ENCODE data around the gene CACNA1B. TPM values are rescaled to one million over a fixed set of nuclear protein-coding genes. Genes with fewer than 3 reads are reported as not detected.

CACNA1B gene
- total and polyA plus RNA-seq, 9 of the 15 experiments (the other 6 are each of a cell fraction or from before 2014, with no cell fraction given): 0.01 to 0.04 TPM; not detected in 7

- TF ChIP-seq THAP12 (CRISPR knock-in tag; IDR thresholded peaks at IDR 0.05): no peak
- TF ChIP-seq ESRRB (CRISPR knock-in tag; IDR thresholded peaks at IDR 0.05; ENCODE audit: borderline replicate concordance): no peak
- TF ChIP-seq BDP1 (IDR thresholded peaks at IDR 0.05; ENCODE audit: insufficient read depth, insufficient read length): no peak
Observed at GRCh38 chr9:138014563-138014945, 137.0 kb downstream of the CACNA1B start (continued).

GRCh38 chr9:138015021-138015829 is 137.6 kb downstream of the CACNA1B start:
- POLR2A ChIA-PET: no interaction called here
- no peak for TF ChIP-seq ZZZ3 (IDR thresholded peaks at IDR 0.05)
- TF ChIP-seq PML (IDR thresholded peaks at IDR 0.05; ENCODE audit: low read length): no peak
- TF ChIP-seq RFX1 (IDR thresholded peaks at IDR 0.05): no peak
- no peak for TF ChIP-seq ZNF696 (CRISPR knock-in tag; conservative IDR thresholded peaks at IDR 0.05)
- TF ChIP-seq MTA3 (IDR thresholded peaks at IDR 0.05; ENCODE audit: borderline replicate concordance): no peak
- no peak for TF ChIP-seq HMG20A (CRISPR knock-in tag; conservative IDR thresholded peaks at IDR 0.05)
- no peak for TF ChIP-seq IFI16 (CRISPR knock-in tag; IDR thresholded peaks at IDR 0.05)
- no peak for ATAC-seq
- no TSS peak for BruUV-seq (replicated peaks)
- in situ Hi-C loops (cut with MboI) (no loop called here), intact Hi-C loops (cut with micrococcal nuclease) (no loop called here)
- H4K20me1 ChIP-seq (replicated peaks; ENCODE audit: control insufficient read depth, insufficient read depth, low read length): peaks cover 3% of the 10 kb centered on the region
- peaks cover 0 to 58% of the 10 kb centered on the region in 2 experiments; a peak in 3 of 5 replicates for H3K27me3 ChIP-seq (ENCODE audit: control insufficient read depth in 2 of 2, insufficient read depth in 2 of 2, low read length in 2 of 2)
- no peaks in the 10 kb centered on the region for H3K79me2 ChIP-seq (ENCODE audit: control insufficient read depth, insufficient read depth, low read length)
- CTCF ChIA-PET (ENCODE audit: low intra/inter-chr PET ratio): no interaction called here
- no peaks in the 10 kb centered on the region for H3K9me1 ChIP-seq (ENCODE audit: control insufficient read depth, insufficient read depth, low read length)
- H3K9me3 ChIP-seq (replicated peaks; ENCODE audit: control insufficient read depth, insufficient read depth, low read depth, low read length): no peaks in the 10 kb centered on the region
- no peak overlapping the region for H3K4me3 ChIP-seq
- no peaks in the 10 kb centered on the region for H3K36me3 ChIP-seq (ENCODE audit: control insufficient read depth, insufficient read depth, low read length)
- no peak overlapping the region for H3K27ac ChIP-seq (ENCODE audit: extremely low read depth, low read depth, low read length)
- H3K4me1 ChIP-seq (replicated peaks in 1 of 2; ENCODE audit: control insufficient read depth in 2 of 2, insufficient read depth in 2 of 2, low read length in 2 of 2): no peaks in the 10 kb centered on the region; a peak in 1 of 5 replicates
- no peak overlapping the region for H3K4me2 ChIP-seq (ENCODE audit: insufficient read depth, low read length)
- H2AFZ ChIP-seq (ENCODE audit: low read depth, low read length): no peak overlapping the region
- no peak for DNase-seq (ENCODE audit: extremely low read depth in 1 of 4, low spot score in 3 of 4)
- FAIRE-seq: no peak
- WGBS (ENCODE audit: insufficient coverage, low coverage, missing lambda C conversion rate): 0% methylated on average over 25 of the region's 25 CpGs
- no peak overlapping the region; a peak in 1 of 4 replicates for H3K9ac ChIP-seq (ENCODE audit: insufficient read depth in 1 of 2, low read depth in 2 of 2, low read length in 2 of 2)
